GM18505 (cell line): ENCODE data around the gene URB1.

Experiments used
- ATAC-seq: cut with Tn5 transposase; IDR thresholded peaks from one replicate; pipeline ENCODE4 v1.9.1; 2021; ENCODE audit not compliant: unreplicated experiment
- POLR2A ChIP-seq: IDR thresholded peaks from 4 replicates; pipeline ENCODE4 v1.6.1; 2011; ENCODE audit warnings: borderline replicate concordance; ENCODE audit not compliant: insufficient read depth, insufficient read length; ENCODE audit errors: extremely low read depth

Gene URB1

GRCh38 chr21:32350211-32350980, 42.4 kb downstream of the URB1 start:
- no peak for ATAC-seq

GRCh38 chr21:32349333-32349944, 43.4 kb downstream of the URB1 start:
- no peak for ATAC-seq
- no peak for TF ChIP-seq POLR2A

More at GRCh38 chr21:32350211-32350980, 42.4 kb downstream of the URB1 start:
- no peak for TF ChIP-seq POLR2A

GRCh38 chr21:32348604-32349332, 44.0 kb downstream of the URB1 start:
- no peak for TF ChIP-seq POLR2A
- ATAC-seq, result no peak

GRCh38 chr21:32347977-32348376, 44.8 kb downstream of the URB1 start:
- ATAC-seq, result no peak

GRCh38 chr21:32347351-32347750, 45.5 kb downstream of the URB1 start:
- ATAC-seq, result no peak
- no peak for TF ChIP-seq POLR2A

More at GRCh38 chr21:32347977-32348376, 44.8 kb downstream of the URB1 start:
- TF ChIP-seq POLR2A, result no peak

GRCh38 chr21:32346951-32347350, 45.9 kb downstream of the URB1 start:
- no peak for TF ChIP-seq POLR2A
- ATAC-seq, result no peak

GRCh38 chr21:32340863-32341848, 51.7 kb downstream of the URB1 start:
- no peak for ATAC-seq
- TF ChIP-seq POLR2A, result no peak

GRCh38 chr21:32338209-32338921, 54.4 kb downstream of the URB1 start:
- no peak for ATAC-seq
- no peak for TF ChIP-seq POLR2A

GRCh38 chr21:32337206-32337605, 55.6 kb downstream of the URB1 start:
- ATAC-seq, result no peak
- TF ChIP-seq POLR2A, result no peak

- no peak for ATAC-seq
- TF ChIP-seq POLR2A, result no peak
These were observed 56.1 kb downstream of the URB1 start for GRCh38 chr21:32336711-32337110.

GRCh38 chr21:32335601-32336575, 56.9 kb downstream of the URB1 start:
- no peak for ATAC-seq
- TF ChIP-seq POLR2A, result no peak
